IMR-90 (cell line): ENCODE data around the gene SDHB. TPM values are rescaled to one million over a fixed set of nuclear protein-coding genes. Genes with fewer than 3 reads are reported as not detected.

Source experiments
- ATAC-seq: fragments of 200-7000 bp; cut with Tn5 transposase; 2 replicates; pipeline ENCODE4 v1.9.1; 2020; ENCODE audit warnings: low read depth, mild to moderate bottlenecking, moderate library complexity
- BruUV-seq: library from RNA; stranded (reverse); fragments of 400-500 nt; replicated peaks from 2 replicates; lab custom pipeline; 2021; lab: Mats Ljungman, UMichigan
- CTCF ChIA-PET: fragments of 300-600 bp; formaldehyde crosslinking; extraction: SDS; loops from one replicate; lab custom pipeline; 2021; ENCODE audit warnings: antibody characterized with exemption; lab: Yijun Ruan, JAX
- POLR2A ChIA-PET: fragments of 300-600 bp; sonication (Branson Sonifier 250); formaldehyde crosslinking; loops from one replicate; lab custom pipeline; 2022; ENCODE audit warnings: antibody characterized with exemption; ENCODE audit not compliant: unreplicated experiment; lab: Charles Lee
- DNase-seq: peaks from one replicate; pipeline ENCODE4 v3.0.0; 2013
- H2AFZ ChIP-seq: replicated peaks from 2 replicates; pipeline ENCODE3; 2013; ENCODE audit warnings: low read length, mild to moderate bottlenecking; ENCODE audit not compliant: poor library complexity
- H2AK5ac ChIP-seq: 2 replicates; pipeline ENCODE4 v1.6.1; 2013; ENCODE audit warnings: low read depth, low read length, inconsistent platforms
- H2AK9ac ChIP-seq: replicated peaks from 2 replicates; pipeline ENCODE3; 2013; ENCODE audit warnings: mild to moderate bottlenecking, low read depth, low read length, moderate library complexity; ENCODE audit not compliant: poor library complexity
- H2BK120ac ChIP-seq: 2 replicates; pipeline ENCODE4 v1.6.1; 2013; ENCODE audit warnings: low read depth, low read length, inconsistent platforms
- H2BK15ac ChIP-seq: 3 replicates; pipeline ENCODE4 v1.6.1; 2013; ENCODE audit warnings: low read depth, low read length, inconsistent platforms
- H2BK20ac ChIP-seq: 2 replicates; pipeline ENCODE4 v1.6.1; 2013; ENCODE audit warnings: low read depth, mild to moderate bottlenecking, inconsistent platforms, low read length, moderate library complexity
- H2BK5ac ChIP-seq: 2 replicates; pipeline ENCODE4 v1.6.1; 2013; ENCODE audit warnings: mild to moderate bottlenecking, low read depth, low read length, inconsistent platforms; ENCODE audit not compliant: poor library complexity, severe bottlenecking
- H3K14ac ChIP-seq: replicated peaks from 2 replicates; pipeline ENCODE4 v1.6.1; 2013; ENCODE audit warnings: low read depth, low read length, inconsistent platforms
- H3K18ac ChIP-seq: 2 replicates; pipeline ENCODE4 v1.6.1; 2013; ENCODE audit warnings: low read depth, low read length, control low read depth
- H3K23ac ChIP-seq: 2 replicates; pipeline ENCODE4 v1.6.1; 2013; ENCODE audit warnings: low read depth, low read length, inconsistent platforms
- H3K27ac ChIP-seq: 2 replicates; pipeline ENCODE4 v1.5.1; 2013; ENCODE audit warnings: mild to moderate bottlenecking, control low read depth, low read length; ENCODE audit not compliant: insufficient read depth
- H3K27me3 ChIP-seq: 2 replicates; pipeline ENCODE4 v1.6.1; 2013; ENCODE audit warnings: low read length; ENCODE audit not compliant: control insufficient read depth, insufficient read depth
- H3K36me3 ChIP-seq: 2 replicates; pipeline ENCODE4 v1.6.1; 2013; ENCODE audit warnings: low read length, mixed read lengths; ENCODE audit not compliant: control insufficient read depth, insufficient read depth
- H3K4ac ChIP-seq: 2 replicates; pipeline ENCODE4 v1.6.1; 2013; ENCODE audit warnings: low read depth, low read length, inconsistent platforms
- H3K4me1 ChIP-seq: 2 replicates; pipeline ENCODE4 v1.6.1; 2013; ENCODE audit warnings: low read length, mixed read lengths; ENCODE audit not compliant: control insufficient read depth, insufficient read depth
- H3K4me2 ChIP-seq: 2 replicates; pipeline ENCODE4 v1.6.1; 2013; ENCODE audit warnings: low read depth, mild to moderate bottlenecking, control low read depth, low read length, moderate library complexity
- H3K4me3 ChIP-seq: 2 replicates; pipeline ENCODE4 v1.5.1; 2013; ENCODE audit warnings: low read depth, mild to moderate bottlenecking, control low read depth, low read length, moderate library complexity; ENCODE audit not compliant: insufficient read depth
- H3K56ac ChIP-seq: 2 replicates; pipeline ENCODE4 v1.6.1; 2013; ENCODE audit warnings: low read length, inconsistent platforms; ENCODE audit not compliant: insufficient read depth; ENCODE audit errors: extremely low read depth
- H3K79me1 ChIP-seq, 2 experiments: 2 replicates each; pipeline ENCODE4 v1.6.1; 2013; ENCODE audit warnings: low read length in 2 of 2, inconsistent platforms in 1 of 2, low read depth in 1 of 2
- H3K9ac ChIP-seq: 2 replicates; pipeline ENCODE4 v1.6.1; 2013; ENCODE audit warnings: low read depth, low read length, control low read depth
- H3K9me1 ChIP-seq: 2 replicates; pipeline ENCODE4 v1.6.1; 2013; ENCODE audit warnings: low read length, inconsistent platforms; ENCODE audit not compliant: insufficient read depth
- H3K9me3 ChIP-seq: 2 replicates; pipeline ENCODE4 v1.6.1; 2013; ENCODE audit warnings: low read length; ENCODE audit not compliant: control insufficient read depth, insufficient read depth
- H4K20me1 ChIP-seq: 2 replicates; pipeline ENCODE4 v1.6.1; 2013; ENCODE audit warnings: low read length, inconsistent platforms; ENCODE audit not compliant: insufficient read depth
- H4K5ac ChIP-seq: 2 replicates; pipeline ENCODE4 v1.6.1; 2013; ENCODE audit warnings: mild to moderate bottlenecking, low read depth, low read length, control low read depth
- H4K8ac ChIP-seq, 2 experiments: 2 replicates each; pipeline ENCODE4 v1.6.1; 2013; ENCODE audit warnings: low read depth in 2 of 2, low read length in 2 of 2, control low read depth in 1 of 2, inconsistent platforms in 1 of 2
- H4K91ac ChIP-seq: 2 replicates; pipeline ENCODE4 v1.6.1; 2013; ENCODE audit warnings: low read depth, low read length, inconsistent platforms; ENCODE audit not compliant: insufficient read depth
- BHLHE40 ChIP-seq: fragments of 150-350 bp; IDR thresholded peaks from 2 replicates; pipeline ENCODE4 v1.6.1; 2016; ENCODE audit warnings: mild to moderate bottlenecking, low read depth, low read length
- MAFK ChIP-seq: IDR thresholded peaks from 2 replicates; pipeline ENCODE4 v1.6.1; 2012; ENCODE audit warnings: low read depth, low read length, improper control_type of control experiment
- USF2 ChIP-seq: fragments of 150-350 bp; IDR thresholded peaks from 2 replicates; pipeline ENCODE4 v1.6.1; 2017; ENCODE audit warnings: mild to moderate bottlenecking, antibody characterized with exemption, low read length, low read depth
- whole genome bisulfite sequencing, 2 experiments: methylation state at CpG; one replicate each; pipeline versions ENCODE4 v1.1.5 to v1.1.7; 2013; ENCODE audit warnings: missing lambda C conversion rate in 2 of 2; ENCODE audit not compliant: insufficient read length in 1 of 2; ENCODE audit errors: extremely low coverage in 2 of 2; 5-methylcytosine and 5-hydroxymethylcytosine counted together
- dilution Hi-C: fragments of 300-500 bp; cut with HindIII; formaldehyde crosslinking; loops from one replicate; pipeline ENCODE4 v1.14.3; 2018; ENCODE audit warnings: low sequenced_read_pairs; ENCODE audit not compliant: unreplicated experiment
- in situ Hi-C: fragments of 300-500 bp; cut with MboI; formaldehyde crosslinking; loops from 3 replicates; pipeline ENCODE4 v1.14.3; 2019; ENCODE audit warnings: low sequenced_read_pairs, inconsistent platforms, mixed read lengths
- intact Hi-C: fragments of 100-400 bp; cut with micrococcal nuclease; formaldehyde crosslinking; loops from 2 replicates; pipeline ENCODE4 v1.10.0; 2022
- polyA plus RNA-seq, 3 experiments: library from polyadenylated mRNA; depleted of rRNA; stranded (reverse); fragments of >200 nt; gene quantifications; 2 replicates each; pipeline ENCODE4 v1.2.3, GENCODE V29; 2012; ENCODE audit warnings: low replicate concordance in 1 of 3
- total RNA-seq: library from RNA; depleted of rRNA; stranded (reverse); fragments of >200 nt; gene quantifications from 2 replicates; pipeline ENCODE4 v1.2.3, GENCODE V29; 2012
- TF ChIP-seq, protein P1 (sequence below): fragments of 150-350 bp; IDR thresholded peaks from 2 replicates; pipeline ENCODE4 v1.6.1; 2016; ENCODE audit warnings: low read depth, mild to moderate bottlenecking, low read length, moderate library complexity, borderline replicate concordance

Gene SDHB
- total and polyA plus RNA-seq, 2 of the 4 experiments (the other 2 are of a cell fraction) = 122 to 206 TPM

DNA sequence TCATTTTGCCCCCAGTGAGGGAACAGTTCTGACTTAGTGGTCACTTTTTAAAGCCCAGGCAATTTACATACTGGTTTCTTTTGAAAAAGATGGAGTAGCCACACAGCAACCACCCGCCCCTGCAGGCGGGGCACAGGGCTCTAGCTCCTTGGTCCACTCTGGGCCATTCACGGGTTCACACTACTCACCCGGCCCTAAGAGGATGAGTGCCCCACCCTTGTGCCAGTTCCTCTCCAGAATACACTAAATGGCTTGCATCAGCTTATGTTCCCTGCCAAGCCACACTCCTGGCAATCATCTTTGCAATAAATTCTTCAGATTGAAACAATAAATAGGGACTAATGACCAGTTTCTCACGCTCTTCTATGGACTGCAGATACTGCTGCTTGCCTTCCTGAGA is 26.4 kb downstream of the SDHB start:
- no peak overlapping the region for H2BK20ac ChIP-seq
- H3K56ac ChIP-seq = no peak overlapping the region
- 96% methylated on average over 4 of the region's 5 CpGs; no CpG with 5 or more reads in 1 of the 2 experiments for WGBS, 2 experiments
- no peak overlapping the region for H2BK5ac ChIP-seq
- H3K9me1 ChIP-seq = no peaks in the 10 kb centered on the region
- no peak overlapping the region for H3K4me2 ChIP-seq
- ATAC-seq = no peak
- dilution Hi-C loops (no loop called here), intact Hi-C loops (no loop called here), in situ Hi-C loops (loop anchor here (25.0 kb wide), 1 partner anchor 415 kb away; the partner anchor contains the start of gene NBPF1)
- H3K27ac ChIP-seq = no peak overlapping the region
- H4K8ac ChIP-seq = no peak overlapping the region
- H2AK9ac ChIP-seq = no peak overlapping the region
- no TSS peak for BruUV-seq
- H3K36me3 ChIP-seq = peaks cover 55% of the 10 kb centered on the region
- no peaks in the 10 kb centered on the region for H3K9me3 ChIP-seq
- no peak overlapping the region for H2BK120ac ChIP-seq
- no peaks in the 10 kb centered on the region for H3K4me1 ChIP-seq
- no peak for DNase-seq
- no peak overlapping the region for H4K5ac ChIP-seq
- no peaks in the 10 kb centered on the region for H4K20me1 ChIP-seq
- H2AK5ac ChIP-seq = no peak overlapping the region
- H3K18ac ChIP-seq = no peak overlapping the region
- H4K91ac ChIP-seq = no peak overlapping the region
- no peak overlapping the region for H2BK15ac ChIP-seq
- H3K79me1 ChIP-seq = peaks cover 3 to 7% of the 10 kb centered on the region in 2 experiments; a peak in 3 of 4 replicates
- H3K27me3 ChIP-seq = no peaks in the 10 kb centered on the region
- H3K4me3 ChIP-seq = no peak overlapping the region
- ChIA-PET CTCF (no interaction called here), POLR2A (no interaction called here)
- TF ChIP-seq MAFK = no peak
- TF ChIP-seq USF2 = no peak
- no peak for TF ChIP-seq BHLHE40
- TF ChIP-seq, protein P1, sequence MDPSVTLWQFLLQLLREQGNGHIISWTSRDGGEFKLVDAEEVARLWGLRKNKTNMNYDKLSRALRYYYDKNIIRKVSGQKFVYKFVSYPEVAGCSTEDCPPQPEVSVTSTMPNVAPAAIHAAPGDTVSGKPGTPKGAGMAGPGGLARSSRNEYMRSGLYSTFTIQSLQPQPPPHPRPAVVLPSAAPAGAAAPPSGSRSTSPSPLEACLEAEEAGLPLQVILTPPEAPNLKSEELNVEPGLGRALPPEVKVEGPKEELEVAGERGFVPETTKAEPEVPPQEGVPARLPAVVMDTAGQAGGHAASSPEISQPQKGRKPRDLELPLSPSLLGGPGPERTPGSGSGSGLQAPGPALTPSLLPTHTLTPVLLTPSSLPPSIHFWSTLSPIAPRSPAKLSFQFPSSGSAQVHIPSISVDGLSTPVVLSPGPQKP = no peak
- no peak overlapping the region for H3K9ac ChIP-seq
- no peak overlapping the region for H3K14ac ChIP-seq
- no peak overlapping the region for H3K23ac ChIP-seq
- H3K4ac ChIP-seq = no peak overlapping the region
- no peak overlapping the region for H2AFZ ChIP-seq
